ENCODE results near the gene RPS16.

Gene RPS16

GRCh38 chr19:39409208-39410016, 26.3 kb downstream of the RPS16 start (continued):
- TF ChIP-seq, protein P1, sequence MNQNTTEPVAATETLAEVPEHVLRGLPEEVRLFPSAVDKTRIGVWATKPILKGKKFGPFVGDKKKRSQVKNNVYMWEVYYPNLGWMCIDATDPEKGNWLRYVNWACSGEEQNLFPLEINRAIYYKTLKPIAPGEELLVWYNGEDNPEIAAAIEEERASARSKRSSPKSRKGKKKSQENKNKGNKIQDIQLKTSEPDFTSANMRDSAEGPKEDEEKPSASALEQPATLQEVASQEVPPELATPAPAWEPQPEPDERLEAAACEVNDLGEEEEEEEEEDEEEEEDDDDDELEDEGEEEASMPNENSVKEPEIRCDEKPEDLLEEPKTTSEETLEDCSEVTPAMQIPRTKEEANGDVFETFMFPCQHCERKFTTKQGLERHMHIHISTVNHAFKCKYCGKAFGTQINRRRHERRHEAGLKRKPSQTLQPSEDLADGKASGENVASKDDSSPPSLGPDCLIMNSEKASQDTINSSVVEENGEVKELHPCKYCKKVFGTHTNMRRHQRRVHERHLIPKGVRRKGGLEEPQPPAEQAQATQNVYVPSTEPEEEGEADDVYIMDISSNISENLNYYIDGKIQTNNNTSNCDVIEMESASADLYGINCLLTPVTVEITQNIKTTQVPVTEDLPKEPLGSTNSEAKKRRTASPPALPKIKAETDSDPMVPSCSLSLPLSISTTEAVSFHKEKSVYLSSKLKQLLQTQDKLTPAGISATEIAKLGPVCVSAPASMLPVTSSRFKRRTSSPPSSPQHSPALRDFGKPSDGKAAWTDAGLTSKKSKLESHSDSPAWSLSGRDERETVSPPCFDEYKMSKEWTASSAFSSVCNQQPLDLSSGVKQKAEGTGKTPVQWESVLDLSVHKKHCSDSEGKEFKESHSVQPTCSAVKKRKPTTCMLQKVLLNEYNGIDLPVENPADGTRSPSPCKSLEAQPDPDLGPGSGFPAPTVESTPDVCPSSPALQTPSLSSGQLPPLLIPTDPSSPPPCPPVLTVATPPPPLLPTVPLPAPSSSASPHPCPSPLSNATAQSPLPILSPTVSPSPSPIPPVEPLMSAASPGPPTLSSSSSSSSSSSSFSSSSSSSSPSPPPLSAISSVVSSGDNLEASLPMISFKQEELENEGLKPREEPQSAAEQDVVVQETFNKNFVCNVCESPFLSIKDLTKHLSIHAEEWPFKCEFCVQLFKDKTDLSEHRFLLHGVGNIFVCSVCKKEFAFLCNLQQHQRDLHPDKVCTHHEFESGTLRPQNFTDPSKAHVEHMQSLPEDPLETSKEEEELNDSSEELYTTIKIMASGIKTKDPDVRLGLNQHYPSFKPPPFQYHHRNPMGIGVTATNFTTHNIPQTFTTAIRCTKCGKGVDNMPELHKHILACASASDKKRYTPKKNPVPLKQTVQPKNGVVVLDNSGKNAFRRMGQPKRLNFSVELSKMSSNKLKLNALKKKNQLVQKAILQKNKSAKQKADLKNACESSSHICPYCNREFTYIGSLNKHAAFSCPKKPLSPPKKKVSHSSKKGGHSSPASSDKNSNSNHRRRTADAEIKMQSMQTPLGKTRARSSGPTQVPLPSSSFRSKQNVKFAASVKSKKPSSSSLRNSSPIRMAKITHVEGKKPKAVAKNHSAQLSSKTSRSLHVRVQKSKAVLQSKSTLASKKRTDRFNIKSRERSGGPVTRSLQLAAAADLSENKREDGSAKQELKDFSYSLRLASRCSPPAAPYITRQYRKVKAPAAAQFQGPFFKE (tag by site-specific recombination; IDR thresholded peaks at IDR 0.05; ENCODE audit: borderline replicate concordance): no peak
- TF ChIP-seq ZNF223 (tag by site-specific recombination; IDR thresholded peaks at IDR 0.05) (no peak), ZSCAN4 (tag by site-specific recombination; IDR thresholded peaks at IDR 0.05) (0 out of 2 replicates have a peak, but pooled peaks have one; percentile 43), ZBTB49 (tag by site-specific recombination; IDR thresholded peaks at IDR 0.05; ENCODE audit: low read depth) (no peak), ZNF658 (tag by site-specific recombination; IDR thresholded peaks at IDR 0.05) (no peak), ZNF558 (tag by site-specific recombination; IDR thresholded peaks at IDR 0.05) (no peak), ZNF514 (tag by site-specific recombination; IDR thresholded peaks at IDR 0.05) (no peak), ZNF600 (tag by site-specific recombination; IDR thresholded peaks at IDR 0.05) (no peak), TRIM28 (IDR thresholded peaks at IDR 0.05; ENCODE audit: borderline replicate concordance, low read length) (no peak), ZNF677 (tag by site-specific recombination; IDR thresholded peaks at IDR 0.05) (peak; percentile 29; the same call in 1 of the 2 replicates), ZBTB1 (tag by site-specific recombination; IDR thresholded peaks at IDR 0.05) (peak; percentile 4; the same call in 1 of the 2 replicates), HIC1 (tag by site-specific recombination; IDR thresholded peaks at IDR 0.05) (peak; percentile 48)
- TF ChIP-seq, protein P2, sequence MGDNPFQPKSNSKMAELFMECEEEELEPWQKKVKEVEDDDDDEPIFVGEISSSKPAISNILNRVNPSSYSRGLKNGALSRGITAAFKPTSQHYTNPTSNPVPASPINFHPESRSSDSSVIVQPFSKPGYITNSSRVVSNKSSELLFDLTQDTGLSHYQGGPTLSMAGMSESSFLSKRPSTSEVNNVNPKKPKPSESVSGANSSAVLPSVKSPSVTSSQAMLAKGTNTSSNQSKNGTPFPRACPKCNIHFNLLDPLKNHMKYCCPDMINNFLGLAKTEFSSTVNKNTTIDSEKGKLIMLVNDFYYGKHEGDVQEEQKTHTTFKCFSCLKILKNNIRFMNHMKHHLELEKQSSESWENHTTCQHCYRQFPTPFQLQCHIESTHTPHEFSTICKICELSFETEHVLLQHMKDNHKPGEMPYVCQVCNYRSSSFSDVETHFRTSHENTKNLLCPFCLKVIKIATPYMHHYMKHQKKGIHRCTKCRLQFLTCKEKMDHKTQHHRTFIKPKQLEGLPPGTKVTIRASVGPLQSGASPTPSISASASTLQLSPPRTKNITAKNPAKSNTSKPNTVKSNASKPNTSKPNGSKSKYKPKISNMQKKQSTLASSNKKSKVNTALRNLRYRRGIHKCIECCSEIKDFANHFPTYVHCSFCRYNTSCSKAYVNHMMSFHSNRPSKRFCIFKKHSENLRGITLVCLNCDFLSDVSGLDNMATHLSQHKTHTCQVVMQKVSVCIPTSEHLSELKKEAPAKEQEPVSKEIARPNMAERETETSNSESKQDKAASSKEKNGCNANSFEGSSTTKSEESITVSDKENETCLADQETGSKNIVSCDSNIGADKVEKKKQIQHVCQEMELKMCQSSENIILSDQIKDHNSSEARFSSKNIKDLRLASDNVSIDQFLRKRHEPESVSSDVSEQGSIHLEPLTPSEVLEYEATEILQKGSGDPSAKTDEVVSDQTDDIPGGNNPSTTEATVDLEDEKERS (tag by site-specific recombination; IDR thresholded peaks at IDR 0.05): peak; percentile 70
- TF ChIP-seq, protein P3, sequence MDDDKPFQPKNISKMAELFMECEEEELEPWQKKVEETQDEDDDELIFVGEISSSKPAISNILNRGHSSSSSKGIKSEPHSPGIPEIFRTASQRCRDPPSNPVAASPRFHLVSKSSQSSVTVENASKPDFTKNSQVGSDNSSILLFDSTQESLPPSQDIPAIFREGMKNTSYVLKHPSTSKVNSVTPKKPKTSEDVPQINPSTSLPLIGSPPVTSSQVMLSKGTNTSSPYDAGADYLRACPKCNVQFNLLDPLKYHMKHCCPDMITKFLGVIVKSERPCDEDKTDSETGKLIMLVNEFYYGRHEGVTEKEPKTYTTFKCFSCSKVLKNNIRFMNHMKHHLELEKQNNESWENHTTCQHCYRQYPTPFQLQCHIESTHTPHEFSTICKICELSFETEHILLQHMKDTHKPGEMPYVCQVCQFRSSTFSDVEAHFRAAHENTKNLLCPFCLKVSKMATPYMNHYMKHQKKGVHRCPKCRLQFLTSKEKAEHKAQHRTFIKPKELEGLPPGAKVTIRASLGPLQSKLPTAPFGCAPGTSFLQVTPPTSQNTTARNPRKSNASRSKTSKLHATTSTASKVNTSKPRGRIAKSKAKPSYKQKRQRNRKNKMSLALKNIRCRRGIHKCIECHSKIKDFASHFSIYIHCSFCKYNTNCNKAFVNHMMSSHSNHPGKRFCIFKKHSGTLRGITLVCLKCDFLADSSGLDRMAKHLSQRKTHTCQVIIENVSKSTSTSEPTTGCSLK (tag by site-specific recombination; IDR thresholded peaks at IDR 0.05): no peak
